NOMO-1 (cell line): ENCODE data around the gene PACS1.
"Not testable (repeated sequence)": the region's sequence is repeated elsewhere in the genome, so short reads cannot be mapped to it uniquely, and the experiment has no call there.

Experiments used
- DNase-seq, 2 experiments: peaks; one replicate each; lab custom pipeline; 2025; ENCODE audit not compliant: unreplicated experiment in 2 of 2; lab: John Stamatoyannopoulos, UW

Gene PACS1

GRCh38 chr11:66072081-66072480 lies 2.0 kb downstream of the PACS1 start:
- no peak for DNase-seq

GRCh38 chr11:66072518-66072917 lies 2.4 kb downstream of the PACS1 start:
- DNase-seq = no peak

- DNase-seq = no peak
Observed at GRCh38 chr11:66073669-66074068, 3.6 kb downstream of the PACS1 start.

GRCh38 chr11:66075273-66075672 lies 5.2 kb downstream of the PACS1 start:
- DNase-seq = no peak

GRCh38 chr11:66076561-66076960 lies 6.5 kb downstream of the PACS1 start:
- no peak for DNase-seq

- no peak for DNase-seq
Observed at GRCh38 chr11:66077927-66078326, 7.9 kb downstream of the PACS1 start.

- not testable (repeated sequence) for DNase-seq
Observed at GRCh38 chr11:66078949-66079348, 8.9 kb downstream of the PACS1 start.

GRCh38 chr11:66080055-66080817 lies 10.2 kb downstream of the PACS1 start:
- DNase-seq = peak in 1 of 2 experiments; percentile 40

- DNase-seq = peak; percentile 75 to 91
Observed at GRCh38 chr11:66081505-66081904, 11.4 kb downstream of the PACS1 start.

GRCh38 chr11:66082946-66083698 lies 13.1 kb downstream of the PACS1 start:
- DNase-seq = no peak

- DNase-seq = no peak
Observed at GRCh38 chr11:66083767-66084166, 13.7 kb downstream of the PACS1 start.

GRCh38 chr11:66084821-66085475 lies 14.9 kb downstream of the PACS1 start:
- DNase-seq = no peak

GRCh38 chr11:66087148-66087908 lies 17.3 kb downstream of the PACS1 start:
- no peak for DNase-seq

GRCh38 chr11:66089067-66089466 lies 19.0 kb downstream of the PACS1 start:
- DNase-seq = no peak

- no peak for DNase-seq
Observed at GRCh38 chr11:66090288-66090687, 20.2 kb downstream of the PACS1 start.

- DNase-seq = not testable (repeated sequence)
Observed at GRCh38 chr11:66092125-66092524, 22.1 kb downstream of the PACS1 start.

GRCh38 chr11:66099746-66100145 lies 29.7 kb downstream of the PACS1 start:
- DNase-seq = not testable (repeated sequence)

GRCh38 chr11:66100272-66101065 lies 30.4 kb downstream of the PACS1 start:
- DNase-seq = peak; percentile 39 to 70

GRCh38 chr11:66101066-66101464 lies 31.0 kb downstream of the PACS1 start:
- no peak for DNase-seq

GRCh38 chr11:66104057-66104638 lies 34.1 kb downstream of the PACS1 start:
- DNase-seq = no peak
